HT1080 (cell line): ENCODE results near the gene ZC3H12A. TPM values are rescaled to one million over a fixed set of nuclear protein-coding genes. Genes with fewer than 3 reads are reported as not detected.

Experiments
- DNase-seq: peaks from one replicate; pipeline ENCODE4 v3.0.0-alpha.2; 2015; ENCODE audit warnings: low read depth
- total RNA-seq: library from RNA; depleted of rRNA; stranded (reverse); fragments of >200 nt; shearing (Covaris generic); gene quantifications from 2 replicates; pipeline ENCODE4 v1.2.3, GENCODE V29; 2014

ZC3H12A gene
- total RNA-seq, 1 experiment from 2014 or later: 8.7 TPM

DNA sequence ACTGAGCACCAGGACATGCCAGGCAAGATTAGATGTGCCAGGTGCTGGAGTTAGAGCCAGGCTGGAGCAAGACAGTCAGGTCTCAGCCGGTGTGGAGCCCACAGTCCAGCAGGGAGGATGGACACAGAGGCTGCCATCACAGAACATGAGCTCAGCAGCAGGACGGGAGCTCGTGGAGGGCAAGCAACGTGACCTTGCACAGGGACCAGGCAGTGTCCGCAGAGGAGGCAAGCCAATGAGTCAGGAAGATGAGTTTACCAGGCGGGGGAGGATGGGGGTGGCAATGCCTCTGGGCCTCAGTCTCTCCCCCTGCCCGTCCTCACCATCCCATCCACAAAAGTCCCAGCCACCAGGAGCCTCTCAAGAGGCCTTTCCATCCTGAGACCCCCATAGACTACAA, 20.7 kb upstream of the ZC3H12A start:
- no peak for DNase-seq

- DNase-seq: no peak
Observed at GRCh38 chr1:37455516-37455915, 18.9 kb upstream of the ZC3H12A start.

DNA sequence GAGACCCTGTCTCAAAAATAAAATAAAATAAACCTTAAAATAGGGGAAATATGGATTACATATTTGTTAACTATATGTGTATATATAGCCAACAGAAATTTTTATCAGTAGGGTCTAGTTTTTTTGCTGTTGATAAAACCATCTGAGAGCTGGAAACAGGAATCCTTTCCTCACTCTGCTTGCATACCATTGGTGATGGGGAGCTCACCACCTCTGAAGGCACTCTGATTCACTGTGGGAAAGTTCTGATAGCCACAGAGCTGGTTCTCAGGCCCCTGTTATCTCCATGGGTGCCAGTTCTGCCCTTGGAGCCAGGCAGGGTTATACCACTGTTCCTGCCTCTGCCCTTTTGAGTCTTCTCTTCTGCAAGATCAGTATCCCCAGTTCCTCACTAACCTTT, 17.8 kb upstream of the ZC3H12A start:
- DNase-seq: no peak

GRCh38 chr1:37458551-37458950, 15.8 kb upstream of the ZC3H12A start:
- no peak for DNase-seq

- no peak for DNase-seq
Observed at GRCh38 chr1:37461698-37462436, 12.5 kb upstream of the ZC3H12A start.

DNA sequence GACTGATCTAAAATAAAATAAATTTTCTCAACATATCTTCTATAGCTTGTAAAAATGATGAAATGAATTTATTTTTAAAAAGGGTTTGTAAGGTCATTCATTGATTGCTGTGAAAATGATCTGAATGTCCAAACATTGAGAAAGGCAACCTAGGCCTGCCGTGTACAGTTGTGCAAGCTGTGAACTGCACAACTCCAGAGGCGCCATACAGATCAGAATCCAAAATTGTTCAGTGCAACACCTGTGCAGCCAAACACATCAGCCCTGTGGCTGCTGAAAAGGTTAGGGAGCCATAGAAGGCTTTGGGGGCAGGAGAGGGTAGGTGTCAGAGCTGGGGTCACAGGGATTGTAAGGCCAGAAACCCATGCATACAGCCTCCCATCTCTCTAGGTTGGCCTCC, 9.9 kb upstream of the ZC3H12A start:
- DNase-seq: no peak

DNA sequence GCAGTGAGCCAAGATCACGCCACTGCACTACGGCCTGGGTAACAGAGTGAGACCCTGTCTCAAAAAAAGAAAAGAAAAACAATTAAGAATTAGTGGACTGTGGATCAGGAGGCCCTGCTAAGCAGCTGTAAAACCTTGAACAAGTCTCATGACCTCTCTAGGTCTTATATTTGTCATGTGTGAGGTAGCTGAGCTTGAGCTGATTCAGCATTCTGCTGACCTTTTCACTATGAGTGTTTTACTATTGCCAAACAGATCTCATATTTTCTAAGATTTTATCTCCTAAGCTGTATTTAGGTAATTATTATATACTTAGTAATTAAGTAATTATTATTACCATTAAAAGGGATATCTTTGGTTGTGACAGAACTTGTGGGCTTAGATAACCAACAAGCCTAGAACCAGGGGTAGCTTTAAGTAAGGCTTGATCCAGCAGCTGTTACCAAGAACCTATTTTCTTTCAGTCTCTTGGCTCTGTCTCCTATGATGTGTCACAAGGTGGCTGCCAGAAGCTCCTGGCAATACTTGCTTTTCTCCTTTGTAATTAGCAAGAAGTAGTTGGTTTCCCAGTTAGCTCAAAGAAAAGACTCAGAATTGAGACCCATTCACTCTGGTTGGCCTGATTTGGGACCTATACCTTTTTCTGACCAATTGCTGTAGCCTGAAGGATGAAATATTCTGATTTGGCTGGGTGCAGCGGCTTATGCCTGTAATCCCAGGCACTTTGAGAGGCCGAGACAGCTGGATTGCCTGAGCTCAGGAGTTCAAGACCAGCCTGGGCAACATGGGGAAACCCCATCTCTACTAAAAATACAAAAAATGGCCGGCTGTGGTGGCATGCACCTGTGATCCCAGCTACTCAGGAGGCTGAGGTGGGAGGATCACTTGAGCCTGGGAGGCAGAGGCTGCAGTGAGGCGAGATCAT, 8.5 kb upstream of the ZC3H12A start:
- DNase-seq: no peak

DNA sequence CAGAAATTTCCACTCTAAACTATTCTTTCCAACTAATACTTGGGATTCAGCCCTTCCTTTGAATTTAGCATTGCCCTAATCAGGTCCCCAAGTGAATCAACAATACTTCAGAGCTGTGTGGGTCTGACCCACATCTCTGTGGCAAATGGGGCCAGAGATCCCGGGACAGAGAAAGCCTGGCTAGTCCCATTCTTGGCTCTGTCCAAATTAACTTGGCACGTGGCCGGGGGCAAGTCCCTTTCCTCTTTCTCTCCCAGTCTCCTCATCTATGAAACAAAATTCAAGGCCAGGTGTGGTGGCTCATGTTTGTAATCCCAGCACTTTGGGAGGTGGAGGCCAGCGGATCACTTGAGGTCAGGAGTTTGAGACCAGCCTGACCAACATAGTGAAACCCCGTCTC, 6.3 kb upstream of the ZC3H12A start:
- DNase-seq: no peak

DNA sequence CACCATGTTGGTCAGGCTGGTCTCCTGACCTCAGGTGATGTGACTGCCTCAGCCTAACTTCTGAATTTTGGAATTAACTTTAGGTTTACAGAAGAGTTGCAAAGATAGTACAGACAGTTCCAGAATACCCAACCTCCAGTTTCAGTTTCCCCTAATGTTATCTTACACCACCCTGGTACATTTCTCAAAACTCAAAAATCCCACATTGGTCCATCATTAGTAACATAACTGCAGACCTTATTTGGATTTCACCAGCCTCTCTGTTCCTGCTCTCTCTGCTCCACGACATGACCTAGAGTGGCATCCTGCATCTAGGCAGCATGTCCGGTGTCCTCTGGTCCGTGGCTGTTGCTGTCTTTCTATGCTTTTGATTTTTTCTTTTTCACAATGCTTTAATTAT, 5.0 kb upstream of the ZC3H12A start:
- DNase-seq: no peak

GRCh38 chr1:37471345-37472231, 2.8 kb upstream of the ZC3H12A start:
- DNase-seq: peak; percentile 92

DNA sequence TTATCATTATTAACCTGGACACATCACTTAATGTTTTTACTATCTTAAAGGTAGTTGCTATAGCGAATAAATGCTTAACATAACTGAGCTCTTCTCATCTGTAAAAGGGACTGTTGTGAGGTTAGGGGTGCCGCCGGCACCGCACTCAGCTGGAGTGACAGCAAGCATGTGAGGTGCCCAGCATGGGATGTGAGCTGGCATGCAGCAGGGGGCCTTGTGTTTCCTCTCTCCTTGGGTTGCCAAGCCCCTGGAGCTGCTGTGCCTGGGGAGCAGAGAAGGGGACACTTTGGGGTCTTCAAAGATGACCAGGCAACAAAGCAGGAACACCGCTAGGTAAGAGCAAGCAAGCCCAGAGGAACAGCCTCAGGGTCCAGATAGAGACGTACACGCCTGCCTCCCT, 2.1 kb upstream of the ZC3H12A start:
- no peak for DNase-seq

GRCh38 chr1:37472994-37473393, 1.4 kb upstream of the ZC3H12A start:
- no peak for DNase-seq

DNA sequence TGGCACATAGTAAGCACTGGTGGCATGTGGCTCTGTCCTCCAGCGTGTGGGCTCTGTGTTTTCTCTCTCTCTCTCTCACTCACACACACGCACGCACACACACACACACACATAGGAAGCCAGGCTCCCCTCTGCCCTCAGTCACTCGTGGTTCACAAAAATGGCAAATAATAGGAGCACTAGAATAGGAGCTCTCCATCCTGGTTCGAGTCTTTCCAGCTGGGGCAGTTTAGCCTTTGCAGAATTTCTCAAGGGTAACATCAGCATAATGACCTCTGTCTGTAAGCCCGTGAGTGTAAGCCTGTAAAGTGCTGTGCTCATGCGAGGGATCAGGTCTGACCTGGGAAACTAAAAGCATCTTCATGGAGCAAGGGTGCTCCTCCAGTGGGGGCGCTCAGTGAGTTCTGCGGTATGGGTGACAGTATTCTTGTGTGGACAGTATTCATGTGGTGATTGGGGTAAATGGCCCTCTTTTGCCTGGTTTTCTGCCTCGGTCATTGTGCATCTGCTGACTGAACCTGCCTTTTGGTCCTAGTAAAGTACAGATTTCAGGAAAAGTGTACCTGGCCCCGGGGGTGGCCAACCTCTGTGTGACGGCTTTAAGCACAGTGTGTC, 842 bp upstream of the ZC3H12A start:
- no peak for DNase-seq

GRCh38 chr1:37474697-37475379, 458 bp downstream of the ZC3H12A start:
- peak; percentile 51 for DNase-seq

- DNase-seq: peak; percentile 36
Observed at GRCh38 chr1:37475380-37476086, 1.2 kb downstream of the ZC3H12A start.

DNA sequence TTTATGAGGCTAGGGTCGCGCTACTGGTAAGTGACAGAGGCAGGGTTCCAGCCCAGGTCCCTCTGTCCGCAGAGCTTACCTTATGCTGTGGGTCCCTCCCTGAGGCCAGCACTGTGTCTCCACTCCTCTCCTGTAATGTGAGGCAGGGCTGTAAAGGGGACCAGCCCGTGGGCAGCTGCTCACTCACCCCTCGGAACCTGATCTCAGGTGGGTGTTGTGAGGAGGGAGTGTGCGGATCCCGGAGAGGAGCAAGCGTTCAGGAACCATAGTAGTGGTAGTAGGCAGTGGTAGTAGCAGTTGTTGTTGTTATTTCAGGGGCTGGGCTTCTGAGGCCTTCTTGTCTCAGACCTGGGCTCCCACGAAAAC, 1.7 kb downstream of the ZC3H12A start:
- no peak for DNase-seq

DNA sequence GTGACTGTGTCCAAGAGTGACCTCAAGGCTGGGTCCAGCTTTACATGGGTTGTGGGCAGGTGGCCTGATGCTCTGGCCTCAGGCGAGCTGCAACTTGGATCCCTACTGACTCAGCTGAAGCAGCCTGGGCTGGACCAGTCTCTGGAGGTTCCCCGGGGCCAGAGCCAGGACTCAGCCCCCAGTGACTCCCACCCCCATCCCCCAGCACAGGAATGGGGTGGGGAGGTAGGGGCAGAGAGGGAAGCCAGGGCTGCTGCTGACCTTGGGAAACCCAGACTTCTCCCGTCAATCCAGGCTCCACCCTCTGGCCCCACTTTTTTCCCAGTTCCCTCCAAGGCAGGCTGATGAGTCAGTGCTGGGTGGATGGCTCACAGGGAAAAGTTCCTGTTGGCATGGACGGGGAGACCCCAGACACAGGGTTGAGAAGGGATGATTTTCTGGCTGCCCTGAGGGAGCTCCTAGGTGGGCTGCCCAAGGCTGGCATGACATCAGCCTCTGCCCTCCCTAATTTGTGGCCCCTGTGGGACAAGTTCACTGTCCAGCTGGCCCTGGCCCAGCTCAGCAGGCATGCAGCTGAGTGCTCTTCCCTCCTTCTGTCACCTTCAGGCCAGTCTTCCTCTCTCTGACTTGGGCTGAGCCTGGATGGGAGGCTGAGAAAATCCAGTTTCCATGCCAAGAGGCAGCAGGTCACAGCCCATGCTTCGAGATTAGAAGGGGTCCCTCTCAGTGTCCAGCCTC, 2.2 kb downstream of the ZC3H12A start:
- DNase-seq: peak; percentile 91

GRCh38 chr1:37477198-37477931, 3.0 kb downstream of the ZC3H12A start:
- peak; percentile 70 for DNase-seq

GRCh38 chr1:37477946-37478345, 3.6 kb downstream of the ZC3H12A start:
- no peak for DNase-seq
